HEK293T (cell line): ENCODE data around the gene EXD1.

Source experiments
- CTCF ChIA-PET: fragments of 350-600 bp; formaldehyde crosslinking; extraction: SDS; loops from one replicate; lab custom pipeline; 2021; ENCODE audit warnings: antibody characterized with exemption, inconsistent platforms; lab: Yijun Ruan, JAX
- POLR2A ChIA-PET: fragments of 350-600 bp; formaldehyde crosslinking; extraction: SDS; loops from one replicate; lab custom pipeline; 2020; ENCODE audit warnings: antibody characterized with exemption, inconsistent platforms; lab: Yijun Ruan, JAX
- DNase-seq: peaks from one replicate; pipeline ENCODE4 v3.0.0; 2012; ENCODE audit warnings: mixed read lengths; ENCODE audit errors: extremely low spot score
- ARNT ChIP-seq: fragments of 450-650 bp; IDR thresholded peaks from 2 replicates; pipeline ENCODE4 v1.6.1; 2017; ENCODE audit warnings: mild to moderate bottlenecking
- BHLHE40 ChIP-seq: fragments of 450-650 bp; IDR thresholded peaks from 2 replicates; pipeline ENCODE4 v1.6.1; 2016; ENCODE audit warnings: mild to moderate bottlenecking, moderate library complexity, borderline replicate concordance
- CTBP1 ChIP-seq: fragments of 450-650 bp; IDR thresholded peaks from 2 replicates; pipeline ENCODE4 v1.6.1; 2016; ENCODE audit warnings: borderline replicate concordance
- ELF4 ChIP-seq: fragments of 450-650 bp; IDR thresholded peaks from 2 replicates; pipeline ENCODE4 v1.6.1; 2017; ENCODE audit warnings: antibody characterized with exemption
- FOXA1 ChIP-seq: fragments of 450-650 bp; IDR thresholded peaks from 2 replicates; pipeline ENCODE4 v1.6.1; 2016; ENCODE audit warnings: mild to moderate bottlenecking
- FOXK2 ChIP-seq: fragments of 450-650 bp; IDR thresholded peaks from 2 replicates; pipeline ENCODE4 v1.6.1; 2016; ENCODE audit warnings: mild to moderate bottlenecking
- FOXM1 ChIP-seq: fragments of 450-650 bp; IDR thresholded peaks from 2 replicates; pipeline ENCODE4 v1.6.1; 2017; ENCODE audit warnings: mild to moderate bottlenecking, borderline replicate concordance
- HDGF ChIP-seq: fragments of 450-650 bp; IDR thresholded peaks from 2 replicates; pipeline ENCODE4 v1.6.1; 2017; ENCODE audit warnings: antibody characterized with exemption, borderline replicate concordance
- L3MBTL2 ChIP-seq: fragments of 450-650 bp; conservative IDR thresholded peaks from 2 replicates; pipeline ENCODE4 v1.6.1; 2016; ENCODE audit warnings: mild to moderate bottlenecking
- LEF1 ChIP-seq: fragments of 450-650 bp; IDR thresholded peaks from 2 replicates; pipeline ENCODE4 v1.6.1; 2017; ENCODE audit warnings: mild to moderate bottlenecking, borderline replicate concordance
- NFRKB ChIP-seq: fragments of 450-650 bp; IDR thresholded peaks from 2 replicates; pipeline ENCODE4 v1.6.1; 2016; ENCODE audit warnings: mild to moderate bottlenecking, moderate library complexity
- SP1 ChIP-seq: fragments of 450-650 bp; IDR thresholded peaks from 2 replicates; pipeline ENCODE4 v1.6.1; 2017
- SUZ12 ChIP-seq: fragments of 450-650 bp; IDR thresholded peaks from 2 replicates; pipeline ENCODE4 v1.6.1; 2016; ENCODE audit warnings: mild to moderate bottlenecking
- TARDBP ChIP-seq: fragments of 450-650 bp; IDR thresholded peaks from 2 replicates; pipeline ENCODE4 v1.6.1; 2016
- ZNF384 ChIP-seq: fragments of 450-650 bp; IDR thresholded peaks from 2 replicates; pipeline ENCODE4 v1.6.1; 2016
- TF ChIP-seq, protein P1 (sequence below): fragments of 450-650 bp; IDR thresholded peaks from 2 replicates; pipeline ENCODE4 v1.6.1; 2016

The EXD1 gene

DNA sequence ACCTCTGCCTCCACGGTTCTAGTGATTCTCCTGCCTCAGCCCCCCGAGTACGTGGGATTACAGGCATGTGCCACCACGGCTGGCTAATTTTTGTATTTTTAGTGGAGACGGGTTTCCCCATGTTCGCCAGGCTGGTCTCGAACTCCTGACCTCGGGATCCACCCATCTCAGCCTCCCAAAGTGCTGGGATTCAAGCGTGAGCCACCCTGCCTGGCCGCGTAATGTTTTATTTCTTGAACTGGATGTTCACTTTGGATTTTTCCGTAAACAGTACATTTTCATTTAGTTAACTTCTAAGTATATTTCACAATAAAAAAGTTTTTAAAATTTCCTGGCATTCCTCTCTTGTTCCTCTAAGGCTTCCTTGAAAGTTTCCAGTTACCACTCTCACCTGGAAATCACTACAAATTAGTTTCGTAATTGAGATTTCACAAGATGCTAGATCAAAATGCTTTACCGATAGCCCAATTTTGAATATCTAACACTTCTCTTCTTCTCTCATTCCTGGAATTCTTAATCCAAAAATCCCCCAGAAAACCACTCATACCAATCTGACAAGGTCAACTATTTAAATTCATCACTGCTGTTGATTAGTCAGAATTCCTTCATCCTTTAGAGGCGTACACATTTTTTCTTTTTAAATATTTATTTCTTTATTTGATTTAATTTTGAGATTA, 69.8 kb downstream of the EXD1 start:
- no peak for DNase-seq
- CTCF ChIA-PET = no interaction called here
- POLR2A ChIA-PET = no interaction called here
- no peak for TF ChIP-seq ELF4
- TF ChIP-seq ARNT = no peak
- TF ChIP-seq, protein P1, sequence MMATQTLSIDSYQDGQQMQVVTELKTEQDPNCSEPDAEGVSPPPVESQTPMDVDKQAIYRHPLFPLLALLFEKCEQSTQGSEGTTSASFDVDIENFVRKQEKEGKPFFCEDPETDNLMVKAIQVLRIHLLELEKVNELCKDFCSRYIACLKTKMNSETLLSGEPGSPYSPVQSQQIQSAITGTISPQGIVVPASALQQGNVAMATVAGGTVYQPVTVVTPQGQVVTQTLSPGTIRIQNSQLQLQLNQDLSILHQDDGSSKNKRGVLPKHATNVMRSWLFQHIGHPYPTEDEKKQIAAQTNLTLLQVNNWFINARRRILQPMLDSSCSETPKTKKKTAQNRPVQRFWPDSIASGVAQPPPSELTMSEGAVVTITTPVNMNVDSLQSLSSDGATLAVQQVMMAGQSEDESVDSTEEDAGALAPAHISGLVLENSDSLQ = no peak
- TF ChIP-seq HDGF = no peak
- no peak for TF ChIP-seq NFRKB
- TF ChIP-seq FOXA1 = no peak
- TF ChIP-seq SP1 = no peak
- no peak for TF ChIP-seq ZNF384
- TF ChIP-seq L3MBTL2 = no peak
- TF ChIP-seq FOXK2 = no peak
- no peak for TF ChIP-seq CTBP1
- TF ChIP-seq TARDBP = no peak
- no peak for TF ChIP-seq SUZ12
- no peak for TF ChIP-seq FOXM1

DNA sequence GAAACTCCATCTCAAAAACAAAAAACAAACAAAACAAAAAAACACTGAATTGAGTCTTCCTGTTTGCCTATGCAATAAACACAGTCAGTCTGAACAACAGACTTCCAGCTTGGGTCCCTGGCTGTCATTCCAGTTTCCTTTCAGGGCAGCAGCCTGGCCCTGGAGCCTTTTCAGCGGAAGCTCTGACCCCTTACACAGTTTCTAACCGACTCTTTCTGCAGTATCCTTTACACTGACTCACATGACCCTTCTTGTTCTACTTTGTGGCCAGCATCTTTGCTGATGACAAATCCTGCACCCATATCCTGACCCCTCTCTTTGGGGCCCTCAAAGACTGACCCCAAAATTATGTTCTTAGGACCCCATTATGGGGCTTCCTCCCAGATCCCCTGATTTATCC, 76.1 kb downstream of the EXD1 start:
- no peak for DNase-seq
- TF ChIP-seq HDGF (no peak), NFRKB (no peak), CTBP1 (no peak), FOXK2 (no peak), L3MBTL2 (no peak), SUZ12 (no peak), ZNF384 (no peak), ELF4 (no peak), LEF1 (no peak), TARDBP (no peak)
- CTCF ChIA-PET = no interaction called here
- POLR2A ChIA-PET = no interaction called here

DNA sequence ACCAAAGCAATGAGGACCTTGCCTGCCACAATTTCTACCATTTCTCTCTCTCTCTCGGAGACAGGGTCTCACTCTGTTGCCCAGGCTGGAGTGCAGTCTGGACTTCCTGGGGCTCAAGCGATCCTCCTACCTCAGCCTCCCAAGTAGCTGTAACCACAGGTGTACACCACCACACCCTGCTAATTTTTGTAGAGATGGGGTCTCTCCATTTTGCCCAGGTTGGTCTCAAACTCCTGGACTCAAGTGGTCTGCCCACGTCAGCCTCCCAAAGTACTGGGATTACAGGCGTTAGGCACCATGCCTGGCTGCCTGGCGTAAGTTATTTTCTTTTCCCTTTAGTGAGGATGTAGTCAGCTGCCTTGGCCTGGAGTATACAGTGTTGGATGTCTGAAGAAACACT, 76.8 kb downstream of the EXD1 start:
- no peak for DNase-seq
- TF ChIP-seq ZNF384 (no peak), LEF1 (no peak), FOXK2 (no peak), ELF4 (no peak), FOXA1 (no peak), L3MBTL2 (no peak), CTBP1 (no peak), FOXM1 (no peak), BHLHE40 (no peak), SUZ12 (no peak), HDGF (no peak), SP1 (no peak), NFRKB (no peak), TARDBP (no peak)
- CTCF ChIA-PET = no interaction called here
- POLR2A ChIA-PET = no interaction called here

DNA sequence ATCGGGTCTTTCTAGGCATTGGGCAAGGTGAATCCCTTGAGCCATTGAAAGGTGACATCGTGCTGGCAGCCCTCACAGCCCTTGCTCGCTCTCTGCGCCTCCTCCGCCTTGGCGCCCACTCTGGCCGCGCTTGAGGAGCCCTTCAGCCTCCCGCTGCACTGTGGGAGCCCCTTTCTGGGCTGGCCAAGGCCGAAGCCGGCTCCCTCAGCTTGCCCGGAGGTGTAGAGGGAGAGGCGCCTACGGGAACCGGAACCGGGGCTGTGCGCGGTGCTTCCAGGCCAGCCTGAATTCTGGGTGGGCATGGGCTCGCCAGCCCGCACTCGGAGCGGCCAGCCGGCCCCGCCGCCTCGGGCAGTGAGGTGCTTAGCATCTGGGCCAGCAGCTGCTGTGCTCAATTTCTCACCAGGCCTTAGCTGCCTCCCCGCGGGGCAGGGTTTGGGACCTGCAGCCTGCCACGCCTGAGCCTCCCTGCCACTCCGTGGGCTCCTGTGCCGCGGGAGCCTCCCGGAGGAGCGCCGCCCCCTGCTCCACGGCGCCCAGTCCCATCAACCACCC, 79.0 kb downstream of the EXD1 start:
- TF ChIP-seq FOXK2 (no peak), TARDBP (no peak), SUZ12 (no peak), SP1 (no peak), L3MBTL2 (no peak), ELF4 (no peak)
- TF ChIP-seq, protein P1 = no peak
- ChIA-PET POLR2A (no interaction called here), CTCF (interaction anchor here (0.6 kb wide), 2 partner anchors 19 kb away, joined by 3 read pairs; no protein-coding TSS in a partner anchor)
- no peak for DNase-seq

DNA sequence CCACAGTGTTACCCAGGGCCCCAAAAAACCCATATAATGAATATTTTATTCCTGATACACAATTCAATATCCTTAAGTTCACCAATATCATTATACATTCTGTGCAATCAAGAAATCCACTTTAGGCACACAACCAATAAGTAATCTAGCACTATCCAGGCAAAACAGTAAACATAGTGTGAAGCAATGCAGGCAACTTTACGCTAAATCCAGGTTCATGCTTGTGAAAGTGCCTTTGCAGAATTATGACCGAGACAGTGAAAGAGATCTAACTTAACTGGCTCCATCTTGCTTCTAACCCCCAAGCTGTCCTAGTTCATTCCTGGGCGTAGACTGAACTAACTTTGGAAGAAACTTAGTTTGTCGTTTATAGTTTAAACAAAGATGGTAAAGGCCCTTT, 80.3 kb downstream of the EXD1 start:
- ChIA-PET POLR2A (no interaction called here), CTCF (no interaction called here)
- TF ChIP-seq BHLHE40 (no peak), NFRKB (no peak), ELF4 (no peak), LEF1 (no peak), L3MBTL2 (no peak), FOXA1 (no peak), HDGF (no peak), SP1 (no peak), FOXM1 (no peak), SUZ12 (no peak), FOXK2 (no peak), ARNT (no peak), ZNF384 (no peak), TARDBP (no peak), CTBP1 (no peak)
- TF ChIP-seq, protein P1 = no peak

DNA sequence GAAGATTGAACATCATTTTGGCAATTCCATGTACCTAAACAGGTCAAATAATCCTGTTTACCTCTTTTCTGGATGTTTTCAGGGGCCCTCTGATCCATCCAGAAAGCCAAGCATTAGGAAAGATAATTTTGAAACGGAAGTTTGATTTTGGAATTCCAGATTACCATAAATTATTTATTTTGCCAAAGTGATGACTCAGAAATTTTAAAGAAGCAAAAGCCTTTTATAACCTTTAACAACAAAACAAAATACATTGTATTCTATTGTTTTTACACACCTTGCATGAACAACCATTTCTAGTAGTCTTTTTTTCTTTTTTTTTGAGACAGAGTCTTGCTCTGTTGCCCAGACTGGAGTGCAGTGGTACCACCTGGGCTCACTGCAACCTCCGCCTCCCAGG, 82.5 kb downstream of the EXD1 start:
- no peak for DNase-seq
- POLR2A ChIA-PET = no interaction called here
- CTCF ChIA-PET = no interaction called here
- TF ChIP-seq, protein P1 = no peak
- TF ChIP-seq SUZ12 = no peak
- no peak for TF ChIP-seq SP1
- no peak for TF ChIP-seq CTBP1
- no peak for TF ChIP-seq FOXK2
- TF ChIP-seq NFRKB = no peak
- TF ChIP-seq L3MBTL2 = no peak
- TF ChIP-seq BHLHE40 = no peak
- no peak for TF ChIP-seq FOXM1
- TF ChIP-seq LEF1 = no peak
- no peak for TF ChIP-seq FOXA1
- TF ChIP-seq TARDBP = no peak
- TF ChIP-seq ZNF384 = no peak
- TF ChIP-seq ARNT = no peak
- no peak for TF ChIP-seq HDGF
- no peak for TF ChIP-seq ELF4

More for the DNA sequence above, 80.3 kb downstream of the EXD1 start:
- DNase-seq = no peak
